K562 (cell line): Measurements from ENCODE around the gene SDHC. TPM values are rescaled to one million over a fixed set of nuclear protein-coding genes. Genes with fewer than 3 reads are reported as not detected.

ENCODE experiments used
- BMI1 ChIP-seq: fragments of 150-350 bp; IDR thresholded peaks from 2 replicates; pipeline ENCODE4 v1.6.1; 2014; ENCODE audit warnings: low read length
- CBFA2T3 ChIP-seq: fragments of 450-650 bp; IDR thresholded peaks from 2 replicates; pipeline ENCODE4 v1.6.1; 2017
- CREBBP ChIP-seq: IDR thresholded peaks from one replicate; pipeline ENCODE4 v1.6.1; 2012; ENCODE audit warnings: low read depth, mild to moderate bottlenecking, control low read depth, inconsistent platforms, low read length
- FOXK1 ChIP-seq: sonication (generic); formaldehyde crosslinking; IDR thresholded peaks from 2 replicates; pipeline ENCODE4 v1.8.0; 2022; ENCODE audit warnings: missing genetic modification reagents, mild to moderate bottlenecking, borderline replicate concordance
- GATAD2B ChIP-seq: fragments of 450-650 bp; IDR thresholded peaks from 2 replicates; pipeline ENCODE4 v1.6.1; 2017; ENCODE audit warnings: mild to moderate bottlenecking, borderline replicate concordance
- KLF10 ChIP-seq: fragments of 250-450 bp; sonication (Bioruptor Pico); IDR thresholded peaks from 2 replicates; pipeline ENCODE4 v1.6.1; 2021; ENCODE audit warnings: matching md5 sums
- MCM7 ChIP-seq, 2 experiments: fragments of 450-650 bp; IDR thresholded peaks; 2 replicates each; pipeline ENCODE4 v1.6.1; 2016 to 2018
- MECOM ChIP-seq: fragments of 250-450 bp; sonication (Bioruptor Pico); IDR thresholded peaks from 2 replicates; pipeline ENCODE4 v1.8.0; 2022; ENCODE audit warnings: inconsistent platforms
- NFATC3 ChIP-seq: fragments of 450-650 bp; IDR thresholded peaks from 2 replicates; pipeline ENCODE4 v1.6.1; 2017; ENCODE audit warnings: mild to moderate bottlenecking
- PCBP1 ChIP-seq: fragments of 200-400 bp; formaldehyde crosslinking; IDR thresholded peaks from 2 replicates; pipeline ENCODE4 v1.6.1; 2018; ENCODE audit warnings: mild to moderate bottlenecking, low read depth, low read length; ENCODE audit not compliant: poor library complexity, severe bottlenecking
- POLR2AphosphoS5 ChIP-seq: IDR thresholded peaks from 2 replicates; pipeline ENCODE4 v1.6.1; 2011; ENCODE audit warnings: mild to moderate bottlenecking, low read depth, low read length, moderate library complexity; ENCODE audit not compliant: control insufficient read depth, insufficient read depth
- POLR2B ChIP-seq: fragments of 450-650 bp; IDR thresholded peaks from 2 replicates; pipeline ENCODE4 v1.6.1; 2018; ENCODE audit warnings: low read depth; ENCODE audit not compliant: partially characterized antibody
- POLR3A ChIP-seq: IDR thresholded peaks from 2 replicates; pipeline ENCODE4 v1.6.1; 2011; ENCODE audit warnings: borderline replicate concordance, mild to moderate bottlenecking, moderate library complexity; ENCODE audit not compliant: insufficient read length, insufficient read depth; ENCODE audit errors: extremely low read depth
- PREB ChIP-seq: sonication (generic); formaldehyde crosslinking; IDR thresholded peaks from 2 replicates; pipeline ENCODE4 v1.8.1; 2023; ENCODE audit warnings: mild to moderate bottlenecking, missing genetic modification reagents
- RBM39 ChIP-seq: fragments of 200-400 bp; formaldehyde crosslinking; optimal IDR thresholded peaks from 2 replicates; pipeline ENCODE3; 2018; ENCODE audit warnings: low read depth, low read length
- SMAD1 ChIP-seq: fragments of 150-350 bp; IDR thresholded peaks from 2 replicates; pipeline ENCODE4 v1.6.1; 2014; ENCODE audit warnings: low read length, low read depth; ENCODE audit not compliant: partially characterized antibody
- SMAD2 ChIP-seq: fragments of 150-350 bp; IDR thresholded peaks from 2 replicates; pipeline ENCODE4 v1.6.1; 2014; ENCODE audit warnings: low read depth, mild to moderate bottlenecking, low read length
- SMARCE1 ChIP-seq: fragments of 450-650 bp; IDR thresholded peaks from 2 replicates; pipeline ENCODE4 v1.7.1; 2016; ENCODE audit warnings: mild to moderate bottlenecking
- STAG1 ChIP-seq: sonication (generic); formaldehyde crosslinking; IDR thresholded peaks from 2 replicates; pipeline ENCODE4 v1.5.0; 2020; ENCODE audit warnings: missing genetic modification reagents, borderline replicate concordance
- YBX1 ChIP-seq: fragments of 450-650 bp; IDR thresholded peaks from 2 replicates; pipeline ENCODE4 v1.7.1; 2016; ENCODE audit warnings: mild to moderate bottlenecking
- ZBED1 ChIP-seq: IDR thresholded peaks from 2 replicates; pipeline ENCODE4 v1.6.1; 2014
- ZBTB11 ChIP-seq, 3 experiments: fragments of 200-800 bp in 1 of 3; fragments of 250-450 bp in 1 of 3; fragments of 450-650 bp in 1 of 3; sonication (Bioruptor Pico) in 1 of 3; sonication (Bioruptor generic) in 1 of 3; formaldehyde crosslinking in 1 of 3; IDR thresholded peaks; 2 replicates each; pipeline versions ENCODE4 v1.6.1 to v1.8.0; 2016 to 2022; ENCODE audit warnings: mild to moderate bottlenecking in 2 of 3, missing genetic modification characterization in 2 of 3, missing compliant biosample characterization in 1 of 3, moderate library complexity in 1 of 3
- ZFX ChIP-seq: sonication (generic); formaldehyde crosslinking; IDR thresholded peaks from 2 replicates; pipeline ENCODE4 v1.8.0; 2022; ENCODE audit warnings: mild to moderate bottlenecking, missing genetic modification reagents, moderate library complexity
- ZNF146 ChIP-seq: IDR thresholded peaks from one replicate; pipeline ENCODE4 v1.6.1; 2018; ENCODE audit warnings: missing compliant biosample characterization; ENCODE audit not compliant: unreplicated experiment
- ZNF232 ChIP-seq: sonication (generic); formaldehyde crosslinking; IDR thresholded peaks from 2 replicates; pipeline ENCODE4 v1.8.0; 2022; ENCODE audit warnings: mild to moderate bottlenecking, missing genetic modification reagents
- ZNF551 ChIP-seq: fragments of 250-450 bp; sonication (Bioruptor Pico); IDR thresholded peaks from 2 replicates; pipeline ENCODE4 v1.5.0; 2021; ENCODE audit warnings: mild to moderate bottlenecking, moderate library complexity
- ZNF583 ChIP-seq: fragments of 250-450 bp; sonication (Bioruptor Pico); IDR thresholded peaks from 2 replicates; pipeline ENCODE4 v1.4.0; 2020
- polyA plus RNA-seq, 8 experiments: library from polyadenylated mRNA; depleted of rRNA in 4 of 8; stranded (reverse) in 5 of 8; unstranded in 3 of 8; fragments of >200 nt; fragmentation: Nextera tagmentation in 2 of 8; fragmentation: Illumina TruSeq in 1 of 8; extraction: Ambion mirVana in 2 of 8; extraction: Trizol in 1 of 8; gene quantifications; 2 replicates each; pipeline versions ENCODE4 v1.2.1 to v1.2.3, GENCODE V29; 2011 to 2014; ENCODE audit warnings: inconsistent platforms in 1 of 8, missing spikeins in 1 of 8
- total RNA-seq, 7 experiments: library from RNA; depleted of rRNA in 6 of 7; stranded (reverse); fragments of >200 nt in 6 of 7; fragmentation: Illumina TruSeq in 2 of 7; extraction: Trizol in 2 of 7; gene quantifications; 2 replicates each; pipeline versions ENCODE4 v1.2.1 to v1.2.3, GENCODE V29; 2011 to 2021; ENCODE audit warnings: low replicate concordance in 1 of 7

The SDHC gene
- total and polyA plus RNA-seq, 9 of the 15 experiments (the other 6 are each of a cell fraction or from before 2014, with no cell fraction given), result 7.7 to 309 (median 174) TPM

GRCh38 chr1:161307230-161307768 is 6.9 kb upstream of the SDHC start (continued):
- TF ChIP-seq PREB, result no peak
- no peak for TF ChIP-seq PCBP1
- TF ChIP-seq RBM39, result no peak
- TF ChIP-seq MCM7 (IDR thresholded peaks at IDR 0.05), result no peak
- no peak for TF ChIP-seq ZBED1
- TF ChIP-seq ZFX (CRISPR knock-in tag), result no peak
- TF ChIP-seq ZBTB11 (CRISPR knock-in tag; IDR thresholded peaks at IDR 0.05), result no peak
- TF ChIP-seq FOXK1, result no peak
- TF ChIP-seq CREBBP, result no peak
- no peak for TF ChIP-seq BMI1
- peak; percentile 72 for TF ChIP-seq SMARCE1
- TF ChIP-seq YBX1, result no peak
- TF ChIP-seq KLF10, result no peak
- no peak for TF ChIP-seq SMAD1
- no peak for TF ChIP-seq ZNF146 (CRISPR knock-in tag)
- no peak for TF ChIP-seq ZNF583
- no peak for TF ChIP-seq ZNF551 (CRISPR knock-in tag)
- peak; percentile 35; the same call in 1 of the 2 replicates for TF ChIP-seq POLR2AphosphoS5
- TF ChIP-seq MECOM (CRISPR knock-in tag), result peak; percentile 23; the same call in 1 of the 2 replicates
- peak; percentile 59 for TF ChIP-seq POLR2B
- TF ChIP-seq CBFA2T3, result no peak; the same call in 1 of the 2 replicates
- no peak for TF ChIP-seq POLR3A
- no peak for TF ChIP-seq NFATC3
- no peak for TF ChIP-seq STAG1 (CRISPR knock-in tag)
- no peak for TF ChIP-seq ZNF232 (CRISPR knock-in tag)
- TF ChIP-seq SMAD2, result no peak
- no peak for TF ChIP-seq GATAD2B
